Progenitor cell of endocrine pancreas (in vitro differentiated cells): Measurements from ENCODE around the gene ADAMTS7. TPM values are rescaled to one million over a fixed set of nuclear protein-coding genes. Genes with fewer than 3 reads are reported as not detected.

Experiments used
- DNase-seq: peaks from one replicate; pipeline ENCODE4 v3.0.0; 2021; ENCODE audit warnings: low spot score; ENCODE audit not compliant: unreplicated experiment
- H3K27ac Mint-ChIP-seq: 2 replicates; pipeline ENCODE4 v1.8.0; 2021; ENCODE audit warnings: mild to moderate bottlenecking, moderate library complexity, mixed read lengths
- H3K27me3 Mint-ChIP-seq: 2 replicates; pipeline ENCODE4 v1.8.0; 2021; ENCODE audit warnings: mixed read lengths
- H3K36me3 Mint-ChIP-seq: 2 replicates; pipeline ENCODE4 v1.8.0; 2022; ENCODE audit warnings: mixed read lengths; ENCODE audit not compliant: insufficient read depth
- H3K4me1 Mint-ChIP-seq: 2 replicates; pipeline ENCODE4 v1.8.0; 2021; ENCODE audit warnings: low read depth, mixed read lengths
- H3K4me3 Mint-ChIP-seq: 2 replicates; pipeline ENCODE4 v1.8.0; 2021; ENCODE audit warnings: low read depth, mild to moderate bottlenecking, moderate library complexity, mixed read lengths
- H3K9me3 Mint-ChIP-seq: 2 replicates; pipeline ENCODE4 v1.8.0; 2021; ENCODE audit warnings: low read depth, mixed read lengths
- CTCF ChIP-seq: fragments of 200-600 bp; sonication (generic); IDR thresholded peaks from one replicate; pipeline ENCODE4 v1.5.0; 2021; ENCODE audit warnings: antibody characterized with exemption, mild to moderate bottlenecking; ENCODE audit not compliant: unreplicated experiment
- long read RNA-seq: library from polyadenylated mRNA; unstranded; transcript quantifications from one replicate; pipeline ENCODE4 v2.0.0, GENCODE V29; 2020
- total RNA-seq: library from RNA; stranded (reverse); gene quantifications from 2 replicates; pipeline ENCODE4 v1.2.1, GENCODE V29; 2021

The ADAMTS7 gene
- total RNA-seq = 119 and 127 TPM in 2 replicates
- long read RNA-seq, partial matches to known transcripts = 4 of 7 reads
- long read RNA-seq, other reads (novel, unspliced or antisense) = 3 of 7 reads

GRCh38 chr15:78811124-78811824, at the start of gene ADAMTS7:
ADAMTS7 (minus strand) TSS chr15:78811464; CDS start chr15:78811220, 244 bp downstream.
- Mint-ChIP-seq H3K27ac (peak within 1 kb of the TSS; percentile 92), H3K4me3 (peak within 1 kb of the TSS; percentile 90), H3K9me3 (no peaks in the 10 kb centered on the region), H3K36me3 (no peaks in the 10 kb centered on the region), H3K4me1 (peaks cover 19% of the 10 kb centered on the region), H3K27me3 (peaks cover 6% of the 10 kb centered on the region)
- TF ChIP-seq CTCF = peak; percentile 78
- peak; percentile 84 for DNase-seq

- peak; percentile 59 for DNase-seq
- Mint-ChIP-seq H3K9me3 (no peaks in the 10 kb centered on the region), H3K27me3 (no peaks in the 10 kb centered on the region), H3K4me3 (peak overlapping the region; percentile 83), H3K36me3 (no peaks in the 10 kb centered on the region), H3K27ac (peak overlapping the region; percentile 98), H3K4me1 (peaks cover 2% of the 10 kb centered on the region)
- peak; percentile 70 for TF ChIP-seq CTCF
Observed at GRCh38 chr15:78859971-78860719, 48.9 kb upstream of the ADAMTS7 start.

GRCh38 chr15:78855746-78856145, 44.5 kb upstream of the ADAMTS7 start:
- H3K4me3 Mint-ChIP-seq = no peak overlapping the region
- TF ChIP-seq CTCF = no peak
- peaks cover 1% of the 10 kb centered on the region for H3K36me3 Mint-ChIP-seq
- H3K27ac Mint-ChIP-seq = no peak overlapping the region
- H3K27me3 Mint-ChIP-seq = no peaks in the 10 kb centered on the region
- no peak for DNase-seq
- H3K4me1 Mint-ChIP-seq = peaks cover 9% of the 10 kb centered on the region
- peaks cover 7% of the 10 kb centered on the region for H3K9me3 Mint-ChIP-seq

- Mint-ChIP-seq H3K4me3 (no peak overlapping the region), H3K27ac (no peak overlapping the region), H3K9me3 (peaks cover 7% of the 10 kb centered on the region), H3K27me3 (no peaks in the 10 kb centered on the region), H3K36me3 (peaks cover 3% of the 10 kb centered on the region), H3K4me1 (peaks cover 15% of the 10 kb centered on the region)
- no peak for TF ChIP-seq CTCF
- DNase-seq = no peak
Observed at GRCh38 chr15:78854833-78855372, 43.6 kb upstream of the ADAMTS7 start.

- no peak overlapping the region for H3K4me3 Mint-ChIP-seq
- H3K27me3 Mint-ChIP-seq = no peaks in the 10 kb centered on the region
- peaks cover 13% of the 10 kb centered on the region for H3K4me1 Mint-ChIP-seq
- H3K9me3 Mint-ChIP-seq = peaks cover 7% of the 10 kb centered on the region
- no peak for TF ChIP-seq CTCF
- peak overlapping the region; percentile 76 for H3K27ac Mint-ChIP-seq
- no peak for DNase-seq
- peaks cover 3% of the 10 kb centered on the region for H3K36me3 Mint-ChIP-seq
Observed at GRCh38 chr15:78853500-78853899, 42.2 kb upstream of the ADAMTS7 start.
